Smooth muscle cell (in vitro differentiated cells): ENCODE measurements around the gene SLC43A1. TPM values are rescaled to one million over a fixed set of nuclear protein-coding genes. Genes with fewer than 3 reads are reported as not detected.

Experiments
- DNase-seq: peaks from one replicate; lab custom pipeline; 2025; ENCODE audit not compliant: unreplicated experiment; lab: John Stamatoyannopoulos, UW
- H2AFZ ChIP-seq: fragments of 200-600 bp; sonication (generic); 2 replicates; pipeline ENCODE4 v1.6.0; 2016; ENCODE audit warnings: antibody characterized with exemption, low read depth, mild to moderate bottlenecking
- H3F3A ChIP-seq: fragments of 200-600 bp; sonication (generic); 2 replicates; pipeline ENCODE4 v1.6.0; 2017; ENCODE audit warnings: antibody characterized with exemption, low read depth
- H3K27ac ChIP-seq: fragments of 200-600 bp; sonication (generic); 2 replicates; pipeline ENCODE4 v1.5.1; 2016; ENCODE audit warnings: low read depth, mild to moderate bottlenecking
- H3K27me3 ChIP-seq: fragments of 200-600 bp; sonication (generic); 2 replicates; pipeline ENCODE4 v1.6.1; 2016; ENCODE audit warnings: low read depth, mild to moderate bottlenecking
- H3K36me3 ChIP-seq: fragments of 200-600 bp; sonication (generic); 2 replicates; pipeline ENCODE4 v1.5.1; 2016; ENCODE audit warnings: low read depth
- H3K4me1 ChIP-seq: fragments of 200-600 bp; sonication (generic); 2 replicates; pipeline ENCODE4 v1.5.1; 2016; ENCODE audit warnings: low read depth
- H3K4me2 ChIP-seq: fragments of 200-600 bp; sonication (generic); 2 replicates; pipeline ENCODE4 v1.6.0; 2016; ENCODE audit warnings: mild to moderate bottlenecking
- H3K4me3 ChIP-seq: fragments of 200-600 bp; sonication (generic); 2 replicates; pipeline ENCODE4 v1.5.1; 2016; ENCODE audit warnings: mild to moderate bottlenecking
- H3K79me2 ChIP-seq: fragments of 200-600 bp; sonication (generic); 2 replicates; pipeline ENCODE4 v1.6.0; 2016; ENCODE audit warnings: low read depth, mild to moderate bottlenecking
- H3K9ac ChIP-seq: fragments of 200-600 bp; sonication (generic); 2 replicates; pipeline ENCODE4 v1.6.0; 2016; ENCODE audit warnings: low read depth
- H3K9me3 ChIP-seq: fragments of 200-600 bp; sonication (generic); replicated peaks from 2 replicates; pipeline ENCODE4 v1.5.1; 2016; ENCODE audit warnings: low read depth
- H4K20me1 ChIP-seq: fragments of 200-600 bp; sonication (generic); 2 replicates; pipeline ENCODE4 v1.6.0; 2016; ENCODE audit warnings: low read depth
- WGBS: methylation state at CpG from one replicate; pipeline ENCODE4 v1.1.7; 2016; ENCODE audit warnings: low lambda C conversion rate; 5-methylcytosine and 5-hydroxymethylcytosine counted together
- polyA plus RNA-seq: library from polyadenylated mRNA; unstranded; fragments of >200 nt; fragmentation: Nextera tagmentation; extraction: Ambion mirVana; gene quantifications from 2 replicates; pipeline ENCODE4 v1.2.1, GENCODE V29; 2016
- total RNA-seq: library from RNA; depleted of rRNA; stranded (reverse); fragments of >200 nt; gene quantifications from 2 replicates; pipeline ENCODE4 v1.2.3, GENCODE V29; 2014
- TF ChIP-seq, protein P1 (sequence below): fragments of 200-600 bp; sonication (generic); IDR thresholded peaks from 2 replicates; pipeline ENCODE4 v1.5.1; 2017; ENCODE audit warnings: borderline replicate concordance, mild to moderate bottlenecking, antibody characterized with exemption; ENCODE audit not compliant: insufficient read depth, poor library complexity, severe bottlenecking

Gene SLC43A1
- total and polyA plus RNA-seq, 2 experiments from 2014 or later, result 1.3 to 7.3 TPM

DNA sequence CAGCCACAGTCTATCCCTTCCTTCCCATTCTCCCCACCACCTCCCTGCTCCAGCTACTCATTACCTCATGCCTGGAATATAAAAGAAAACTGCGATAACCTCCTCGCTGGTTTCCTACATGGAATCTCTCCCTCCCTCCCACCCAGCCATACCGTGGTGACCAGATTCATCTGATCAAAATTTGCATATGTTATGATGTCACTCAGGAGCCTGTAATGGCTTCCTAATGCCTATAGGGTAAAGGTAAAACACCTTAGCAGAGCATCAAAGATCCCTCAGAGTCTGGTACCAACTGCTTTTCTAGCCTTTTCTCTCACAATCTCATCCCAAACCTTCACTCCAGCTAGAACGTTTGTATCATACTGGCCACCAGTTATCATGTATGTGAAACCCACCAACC, 35.6 kb downstream of the SLC43A1 start:
- no peaks in the 10 kb centered on the region for H3K36me3 ChIP-seq
- H3K9ac ChIP-seq, result no peak overlapping the region
- no peak overlapping the region for H3K27ac ChIP-seq
- H3K9me3 ChIP-seq, result no peaks in the 10 kb centered on the region
- H3K4me3 ChIP-seq, result no peak overlapping the region
- H3K79me2 ChIP-seq, result no peaks in the 10 kb centered on the region
- H4K20me1 ChIP-seq, result no peaks in the 10 kb centered on the region
- no peak overlapping the region for H3K4me2 ChIP-seq
- TF ChIP-seq, protein P1, sequence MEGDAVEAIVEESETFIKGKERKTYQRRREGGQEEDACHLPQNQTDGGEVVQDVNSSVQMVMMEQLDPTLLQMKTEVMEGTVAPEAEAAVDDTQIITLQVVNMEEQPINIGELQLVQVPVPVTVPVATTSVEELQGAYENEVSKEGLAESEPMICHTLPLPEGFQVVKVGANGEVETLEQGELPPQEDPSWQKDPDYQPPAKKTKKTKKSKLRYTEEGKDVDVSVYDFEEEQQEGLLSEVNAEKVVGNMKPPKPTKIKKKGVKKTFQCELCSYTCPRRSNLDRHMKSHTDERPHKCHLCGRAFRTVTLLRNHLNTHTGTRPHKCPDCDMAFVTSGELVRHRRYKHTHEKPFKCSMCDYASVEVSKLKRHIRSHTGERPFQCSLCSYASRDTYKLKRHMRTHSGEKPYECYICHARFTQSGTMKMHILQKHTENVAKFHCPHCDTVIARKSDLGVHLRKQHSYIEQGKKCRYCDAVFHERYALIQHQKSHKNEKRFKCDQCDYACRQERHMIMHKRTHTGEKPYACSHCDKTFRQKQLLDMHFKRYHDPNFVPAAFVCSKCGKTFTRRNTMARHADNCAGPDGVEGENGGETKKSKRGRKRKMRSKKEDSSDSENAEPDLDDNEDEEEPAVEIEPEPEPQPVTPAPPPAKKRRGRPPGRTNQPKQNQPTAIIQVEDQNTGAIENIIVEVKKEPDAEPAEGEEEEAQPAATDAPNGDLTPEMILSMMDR, result no peak
- no peak for DNase-seq
- peaks cover 91% of the 10 kb centered on the region for H3K27me3 ChIP-seq
- no peaks in the 10 kb centered on the region for H3F3A ChIP-seq
- H3K4me1 ChIP-seq, result peaks cover 10% of the 10 kb centered on the region
- 54% methylated on average over 4 of the region's 4 CpGs for WGBS
- no peak overlapping the region for H2AFZ ChIP-seq

DNA sequence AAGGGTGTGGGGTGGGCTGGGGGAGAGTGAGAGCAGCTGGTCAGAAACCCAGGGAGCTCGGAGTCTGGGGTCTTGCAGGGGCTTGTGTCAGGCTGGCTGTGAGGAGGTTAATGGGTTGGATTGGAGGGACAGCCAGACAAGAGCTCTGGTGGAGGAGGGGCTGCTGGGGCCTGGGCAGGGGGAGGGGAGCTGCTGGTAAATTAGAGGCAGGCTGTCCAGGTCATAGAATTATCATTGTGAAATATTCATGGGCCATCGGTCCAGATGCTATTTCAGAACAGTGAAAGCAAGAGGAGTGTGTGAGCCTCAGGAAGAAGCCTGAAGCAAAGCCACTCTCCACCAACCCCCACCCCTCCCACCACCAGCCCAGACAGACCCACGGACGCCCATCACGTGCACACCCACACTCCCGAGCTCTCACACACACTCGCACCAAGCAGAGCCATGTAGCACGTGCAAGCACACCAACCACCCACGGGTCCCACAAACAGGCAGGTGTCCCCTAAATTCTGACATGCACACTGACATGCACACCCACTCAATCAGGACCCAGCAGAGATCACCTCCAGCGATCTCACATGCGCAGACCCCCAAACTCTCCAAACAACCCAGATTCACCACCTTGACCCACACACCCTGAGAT, 36.4 kb downstream of the SLC43A1 start:
- Histone ChIP-seq H4K20me1 (no peaks in the 10 kb centered on the region), H3F3A (no peaks in the 10 kb centered on the region), H3K79me2 (no peaks in the 10 kb centered on the region), H3K4me1 (peaks cover 10% of the 10 kb centered on the region), H3K9ac (no peak overlapping the region), H3K27ac (no peak overlapping the region), H3K4me2 (no peak overlapping the region), H3K36me3 (no peaks in the 10 kb centered on the region), H2AFZ (no peak overlapping the region), H3K4me3 (no peak overlapping the region), H3K27me3 (peaks cover 98% of the 10 kb centered on the region), H3K9me3 (no peaks in the 10 kb centered on the region)
- no peak for DNase-seq
- 78% methylated on average over 11 of the region's 11 CpGs for WGBS
- TF ChIP-seq, protein P1, result no peak

DNA sequence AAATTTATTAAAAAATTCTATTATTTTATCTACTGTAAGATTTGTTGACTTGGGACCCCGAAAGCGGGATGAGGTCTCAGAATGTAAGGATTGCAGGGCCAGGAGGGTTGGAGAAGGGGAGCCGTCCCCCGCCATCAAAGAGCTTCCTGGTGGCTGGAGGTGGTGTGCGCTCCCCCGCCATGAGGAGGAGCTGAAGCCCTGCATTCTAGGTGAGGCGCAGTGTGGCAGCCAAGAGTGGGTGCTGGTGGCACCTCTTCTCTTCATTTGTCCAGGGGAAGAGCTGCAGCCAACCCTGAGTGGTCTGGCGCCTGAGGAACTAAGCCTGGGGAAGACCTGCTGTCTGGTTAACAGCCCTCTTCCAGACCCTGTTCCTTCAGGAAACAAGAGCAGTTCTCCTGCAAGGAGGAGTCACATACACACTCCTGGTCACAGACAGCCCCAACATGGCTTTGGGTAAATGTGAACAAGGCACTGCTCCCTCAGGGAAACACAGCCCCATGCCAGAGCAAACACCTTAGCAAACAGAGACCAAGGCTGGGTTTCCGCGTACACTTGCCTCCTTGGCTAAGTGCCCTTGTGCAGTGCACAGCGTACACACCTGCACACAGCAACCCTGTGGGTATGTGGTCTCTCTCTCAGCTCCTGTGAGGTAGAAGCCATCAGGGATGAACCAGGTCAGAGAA, 37.9 kb downstream of the SLC43A1 start:
- Histone ChIP-seq H3K9ac (no peak overlapping the region), H3K36me3 (no peaks in the 10 kb centered on the region), H3K4me2 (no peak overlapping the region), H3K27me3 (peaks cover 98% of the 10 kb centered on the region), H3K79me2 (no peaks in the 10 kb centered on the region), H2AFZ (no peak overlapping the region), H3K9me3 (no peaks in the 10 kb centered on the region), H3K27ac (no peak overlapping the region), H3K4me1 (peaks cover 6% of the 10 kb centered on the region), H3F3A (no peaks in the 10 kb centered on the region), H4K20me1 (no peaks in the 10 kb centered on the region), H3K4me3 (no peak overlapping the region)
- TF ChIP-seq, protein P1, result no peak
- DNase-seq, result no peak
- 88% methylated on average over 11 of the region's 11 CpGs for WGBS
